Fibroblast of the aortic adventitia (primary cell): ENCODE data around the gene RLN3. TPM values are rescaled to one million over a fixed set of nuclear protein-coding genes. Genes with fewer than 3 reads are reported as not detected.

Source experiments
- DNase-seq: peaks from one replicate; pipeline ENCODE4 v3.0.0-alpha.2; 2010; ENCODE audit warnings: low read depth
- H3K4me3 ChIP-seq: 2 replicates; pipeline ENCODE4 v1.5.1; 2011; ENCODE audit warnings: low read depth, mild to moderate bottlenecking, control low read depth, low read length, moderate library complexity
- CTCF ChIP-seq: IDR thresholded peaks from 2 replicates; pipeline ENCODE4 v1.5.1; 2011; ENCODE audit warnings: mild to moderate bottlenecking, low read length, control low read depth, inconsistent platforms; ENCODE audit not compliant: insufficient read depth
- total RNA-seq: library from RNA; depleted of rRNA; stranded (reverse); fragments of >200 nt; gene quantifications from 2 replicates; pipeline ENCODE4 v1.2.3, GENCODE V29; 2012; ENCODE audit warnings: low replicate concordance

The RLN3 gene
- total RNA-seq, 1 donor = not detected

GRCh38 chr19:13999085-13999484 is 28.9 kb upstream of the RLN3 start:
- H3K4me3 ChIP-seq = no peak overlapping the region
- TF ChIP-seq CTCF = no peak
- DNase-seq = no peak

GRCh38 chr19:14000691-14001375 is 27.1 kb upstream of the RLN3 start:
- DNase-seq = no peak
- no peak overlapping the region for H3K4me3 ChIP-seq
- no peak for TF ChIP-seq CTCF

- DNase-seq = no peak
- TF ChIP-seq CTCF = no peak
- no peak overlapping the region for H3K4me3 ChIP-seq
Measured at GRCh38 chr19:14002571-14003250, 25.2 kb upstream of the RLN3 start.

- no peak overlapping the region for H3K4me3 ChIP-seq
- no peak for TF ChIP-seq CTCF
- peak; percentile 25 for DNase-seq
Measured at GRCh38 chr19:14003251-14004055, 24.5 kb upstream of the RLN3 start.

- H3K4me3 ChIP-seq = peak overlapping the region; percentile 32
- TF ChIP-seq CTCF = no peak
- DNase-seq = peak; percentile 29
Measured at GRCh38 chr19:14004619-14005348, 23.2 kb upstream of the RLN3 start.

- DNase-seq = peak; percentile 79
- H3K4me3 ChIP-seq = peak overlapping the region; percentile 79
- no peak for TF ChIP-seq CTCF
Measured at GRCh38 chr19:14005349-14006084, 22.4 kb upstream of the RLN3 start.
